Measurements from ENCODE around the gene PRKCQ. TPM values are rescaled to one million over a fixed set of nuclear protein-coding genes. Genes with fewer than 3 reads are reported as not detected.

The PRKCQ gene
- total and polyA plus RNA-seq, 2 experiments from 2014 or later = 0.43 to 0.97 TPM

- Histone ChIP-seq H3K4me3 (no peak overlapping the region), H3K9me3 (ENCODE audit: low read depth) (no peaks in the 10 kb centered on the region), H3K36me3 (replicated peaks; ENCODE audit: insufficient read depth, low read depth) (no peaks in the 10 kb centered on the region), H3K79me2 (no peaks in the 10 kb centered on the region), H3K27me3 (no peaks in the 10 kb centered on the region), H2AFZ (no peak overlapping the region), H3K27ac (no peak overlapping the region), H3K4me2 (no peak overlapping the region), H3K4me1 (ENCODE audit: insufficient read depth) (no peaks in the 10 kb centered on the region), H4K20me1 (ENCODE audit: insufficient read depth, poor library complexity, severe bottlenecking) (no peaks in the 10 kb centered on the region), H3K9me2 (replicated peaks; ENCODE audit: insufficient read depth) (no peaks in the 10 kb centered on the region)
- 82% methylated on average over 5 of the region's 5 CpGs for WGBS (ENCODE audit: low lambda C conversion rate, missing lambda C conversion rate)
- DNase-seq (ENCODE audit: low spot score) = no peak
- no peak for TF ChIP-seq CTCF (IDR thresholded peaks at IDR 0.05; ENCODE audit: poor library complexity)
- TF ChIP-seq EZH2phosphoT487 (IDR thresholded peaks at IDR 0.05; ENCODE audit: low read depth, severe bottlenecking, unreplicated experiment) = no peak
- TF ChIP-seq EZH2 (IDR thresholded peaks at IDR 0.05; ENCODE audit: borderline replicate concordance) = no peak
Measured at GRCh38 chr10:6597478-6597877, 17.4 kb upstream of the PRKCQ start.

GRCh38 chr10:6595499-6595898, 15.4 kb upstream of the PRKCQ start:
- no peak overlapping the region for H2AFZ ChIP-seq
- no peak overlapping the region for H3K27ac ChIP-seq
- no peaks in the 10 kb centered on the region for H3K36me3 ChIP-seq (replicated peaks; ENCODE audit: insufficient read depth, low read depth)
- H3K79me2 ChIP-seq = no peaks in the 10 kb centered on the region
- no peaks in the 10 kb centered on the region for H3K9me3 ChIP-seq (ENCODE audit: low read depth)
- TF ChIP-seq CTCF (IDR thresholded peaks at IDR 0.05; ENCODE audit: poor library complexity) (no peak), EZH2 (IDR thresholded peaks at IDR 0.05; ENCODE audit: borderline replicate concordance) (no peak), EZH2phosphoT487 (IDR thresholded peaks at IDR 0.05; ENCODE audit: low read depth, severe bottlenecking, unreplicated experiment) (no peak)
- H3K27me3 ChIP-seq = no peaks in the 10 kb centered on the region
- H3K9me2 ChIP-seq (replicated peaks; ENCODE audit: insufficient read depth) = no peaks in the 10 kb centered on the region
- no peak overlapping the region for H3K4me2 ChIP-seq
- H3K4me3 ChIP-seq = no peak overlapping the region
- no peaks in the 10 kb centered on the region for H3K4me1 ChIP-seq (ENCODE audit: insufficient read depth)
- WGBS (ENCODE audit: low lambda C conversion rate, missing lambda C conversion rate) = 83% methylated on average over 4 of the region's 4 CpGs
- DNase-seq (ENCODE audit: low spot score) = no peak
- H4K20me1 ChIP-seq (ENCODE audit: insufficient read depth, poor library complexity, severe bottlenecking) = no peaks in the 10 kb centered on the region

GRCh38 chr10:6593241-6593671, 13.2 kb upstream of the PRKCQ start:
- Histone ChIP-seq H3K4me2 (no peak overlapping the region), H4K20me1 (ENCODE audit: insufficient read depth, poor library complexity, severe bottlenecking) (no peaks in the 10 kb centered on the region), H3K27ac (no peak overlapping the region), H2AFZ (no peak overlapping the region), H3K4me1 (ENCODE audit: insufficient read depth) (no peaks in the 10 kb centered on the region), H3K4me3 (no peak overlapping the region), H3K9me2 (replicated peaks; ENCODE audit: insufficient read depth) (no peaks in the 10 kb centered on the region), H3K27me3 (no peaks in the 10 kb centered on the region), H3K36me3 (replicated peaks; ENCODE audit: insufficient read depth, low read depth) (no peaks in the 10 kb centered on the region), H3K9me3 (ENCODE audit: low read depth) (no peaks in the 10 kb centered on the region), H3K79me2 (no peaks in the 10 kb centered on the region)
- TF ChIP-seq EZH2 (IDR thresholded peaks at IDR 0.05; ENCODE audit: borderline replicate concordance) (no peak), CTCF (IDR thresholded peaks at IDR 0.05; ENCODE audit: poor library complexity) (no peak), EZH2phosphoT487 (IDR thresholded peaks at IDR 0.05; ENCODE audit: low read depth, severe bottlenecking, unreplicated experiment) (no peak)
- no peak for DNase-seq (ENCODE audit: low spot score)
- 76% methylated on average over 7 of the region's 7 CpGs for WGBS (ENCODE audit: low lambda C conversion rate, missing lambda C conversion rate)

GRCh38 chr10:6592080-6592479, 12.0 kb upstream of the PRKCQ start:
- Histone ChIP-seq H3K9me2 (replicated peaks; ENCODE audit: insufficient read depth) (no peaks in the 10 kb centered on the region), H3K4me3 (no peak overlapping the region), H3K79me2 (no peaks in the 10 kb centered on the region), H4K20me1 (ENCODE audit: insufficient read depth, poor library complexity, severe bottlenecking) (no peaks in the 10 kb centered on the region), H3K36me3 (replicated peaks; ENCODE audit: insufficient read depth, low read depth) (no peaks in the 10 kb centered on the region), H3K27me3 (no peaks in the 10 kb centered on the region), H2AFZ (no peak overlapping the region), H3K4me2 (no peak overlapping the region), H3K9me3 (ENCODE audit: low read depth) (no peaks in the 10 kb centered on the region), H3K4me1 (ENCODE audit: insufficient read depth) (no peaks in the 10 kb centered on the region), H3K27ac (no peak overlapping the region)
- TF ChIP-seq CTCF (IDR thresholded peaks at IDR 0.05; ENCODE audit: poor library complexity) (no peak), EZH2 (IDR thresholded peaks at IDR 0.05; ENCODE audit: borderline replicate concordance) (no peak), EZH2phosphoT487 (IDR thresholded peaks at IDR 0.05; ENCODE audit: low read depth, severe bottlenecking, unreplicated experiment) (no peak)
- no peak for DNase-seq (ENCODE audit: low spot score)

All from hepatocyte (in vitro differentiated cells).